Measurements from ENCODE around the gene OR51A4.
"Not testable (repeated sequence)": the region's sequence is repeated elsewhere in the genome, so short reads cannot be mapped to it uniquely, and the experiment has no call there.

The OR51A4 gene

GRCh38 chr11:4955613-4956012 is 8.2 kb upstream of the OR51A4 start, which contains the start of gene OR51A2:
TSS of gene OR51A2 (minus strand) at chr11:4955713. CDS start at chr11:4955713, 0 bp downstream.
- not testable (repeated sequence) for H3K4me1 ChIP-seq (ENCODE audit: control insufficient read depth in 1 of 2, insufficient read depth in 2 of 2, low read length in 2 of 2); H3K36me3 ChIP-seq (ENCODE audit: control insufficient read depth in 1 of 2, insufficient read depth in 2 of 2, low read length in 2 of 2); H3K9me3 ChIP-seq (ENCODE audit: control insufficient read depth in 1 of 2, low read length in 2 of 2); H3K27me3 ChIP-seq (ENCODE audit: control insufficient read depth in 1 of 2, insufficient read depth in 2 of 2, low read length in 2 of 2); H3K4me3 ChIP-seq (ENCODE audit: low read depth in 1 of 2, low read length in 2 of 2); H3K9ac ChIP-seq (ENCODE audit: low read depth in 1 of 2, low read length in 2 of 2); H3K27ac ChIP-seq (ENCODE audit: low read depth, low read length)

- Histone ChIP-seq H3K4me3 (ENCODE audit: low read depth in 1 of 2, low read length in 2 of 2) (no peak overlapping the region), H3K27me3 (ENCODE audit: control insufficient read depth in 1 of 2, insufficient read depth in 2 of 2, low read length in 2 of 2) (no peaks in the 10 kb centered on the region), H3K36me3 (ENCODE audit: control insufficient read depth in 1 of 2, insufficient read depth in 2 of 2, low read length in 2 of 2) (no peaks in the 10 kb centered on the region), H3K9ac (ENCODE audit: low read depth in 1 of 2, low read length in 2 of 2) (no peak overlapping the region), H3K27ac (ENCODE audit: low read depth, low read length) (no peak overlapping the region), H3K4me1 (ENCODE audit: control insufficient read depth in 1 of 2, insufficient read depth in 2 of 2, low read length in 2 of 2) (no peaks in the 10 kb centered on the region), H3K9me3 (ENCODE audit: control insufficient read depth in 1 of 2, low read length in 2 of 2) (no peaks in the 10 kb centered on the region)
These were observed 10.7 kb downstream of the OR51A4 start for GRCh38 chr11:4936745-4937144.

- H3K4me1 ChIP-seq (ENCODE audit: control insufficient read depth in 1 of 2, insufficient read depth in 2 of 2, low read length in 2 of 2): no peaks in the 10 kb centered on the region
- H3K4me3 ChIP-seq (ENCODE audit: low read depth in 1 of 2, low read length in 2 of 2): no peak overlapping the region
- no peaks in the 10 kb centered on the region for H3K36me3 ChIP-seq (ENCODE audit: control insufficient read depth in 1 of 2, insufficient read depth in 2 of 2, low read length in 2 of 2)
- H3K9ac ChIP-seq (ENCODE audit: low read depth in 1 of 2, low read length in 2 of 2): no peak overlapping the region
- H3K27me3 ChIP-seq (ENCODE audit: control insufficient read depth in 1 of 2, insufficient read depth in 2 of 2, low read length in 2 of 2): no peaks in the 10 kb centered on the region
- no peak overlapping the region for H3K27ac ChIP-seq (ENCODE audit: low read depth, low read length)
- H3K9me3 ChIP-seq (ENCODE audit: control insufficient read depth in 1 of 2, low read length in 2 of 2): no peaks in the 10 kb centered on the region
These were observed 14.7 kb downstream of the OR51A4 start for GRCh38 chr11:4932751-4933150.

- no peaks in the 10 kb centered on the region for H3K9me3 ChIP-seq (ENCODE audit: control insufficient read depth in 1 of 2, low read length in 2 of 2)
- no peaks in the 10 kb centered on the region for H3K36me3 ChIP-seq (ENCODE audit: control insufficient read depth in 1 of 2, insufficient read depth in 2 of 2, low read length in 2 of 2)
- H3K9ac ChIP-seq (ENCODE audit: low read depth in 1 of 2, low read length in 2 of 2): no peak overlapping the region
- H3K4me3 ChIP-seq (ENCODE audit: low read depth in 1 of 2, low read length in 2 of 2): no peak overlapping the region
- no peak overlapping the region for H3K27ac ChIP-seq (ENCODE audit: low read depth, low read length)
- no peaks in the 10 kb centered on the region for H3K27me3 ChIP-seq (ENCODE audit: control insufficient read depth in 1 of 2, insufficient read depth in 2 of 2, low read length in 2 of 2)
- no peaks in the 10 kb centered on the region for H3K4me1 ChIP-seq (ENCODE audit: control insufficient read depth in 1 of 2, insufficient read depth in 2 of 2, low read length in 2 of 2)
These were observed 20.8 kb downstream of the OR51A4 start for GRCh38 chr11:4926608-4927007.

GRCh38 chr11:4924239-4924638 is 23.2 kb downstream of the OR51A4 start, which contains the start of gene OR51G1:
TSS of gene OR51G1 (minus strand) at chr11:4924339. CDS start at chr11:4924339, 0 bp downstream.
- Histone ChIP-seq H3K4me1 (ENCODE audit: control insufficient read depth in 1 of 2, insufficient read depth in 2 of 2, low read length in 2 of 2) (no peaks in the 10 kb centered on the region), H3K27me3 (ENCODE audit: control insufficient read depth in 1 of 2, insufficient read depth in 2 of 2, low read length in 2 of 2) (no peaks in the 10 kb centered on the region), H3K9ac (ENCODE audit: low read depth in 1 of 2, low read length in 2 of 2) (no peak within 1 kb of the TSS), H3K9me3 (ENCODE audit: control insufficient read depth in 1 of 2, low read length in 2 of 2) (no peaks in the 10 kb centered on the region), H3K36me3 (ENCODE audit: control insufficient read depth in 1 of 2, insufficient read depth in 2 of 2, low read length in 2 of 2) (no peaks in the 10 kb centered on the region), H3K27ac (ENCODE audit: low read depth, low read length) (no peak within 1 kb of the TSS), H3K4me3 (ENCODE audit: low read depth in 1 of 2, low read length in 2 of 2) (no peak within 1 kb of the TSS)

GRCh38 chr11:4922304-4922703 is 25.1 kb downstream of the OR51A4 start:
- H3K36me3 ChIP-seq (ENCODE audit: control insufficient read depth in 1 of 2, insufficient read depth in 2 of 2, low read length in 2 of 2): no peaks in the 10 kb centered on the region
- no peaks in the 10 kb centered on the region for H3K9me3 ChIP-seq (ENCODE audit: control insufficient read depth in 1 of 2, low read length in 2 of 2)
- H3K27me3 ChIP-seq (ENCODE audit: control insufficient read depth in 1 of 2, insufficient read depth in 2 of 2, low read length in 2 of 2): no peaks in the 10 kb centered on the region
- H3K4me1 ChIP-seq (ENCODE audit: control insufficient read depth in 1 of 2, insufficient read depth in 2 of 2, low read length in 2 of 2): no peaks in the 10 kb centered on the region
- no peak overlapping the region for H3K4me3 ChIP-seq (ENCODE audit: low read depth in 1 of 2, low read length in 2 of 2)
- H3K9ac ChIP-seq (ENCODE audit: low read depth in 1 of 2, low read length in 2 of 2): no peak overlapping the region
- no peak overlapping the region for H3K27ac ChIP-seq (ENCODE audit: low read depth, low read length)

GRCh38 chr11:4921796-4922195 is 25.6 kb downstream of the OR51A4 start:
- Histone ChIP-seq H3K36me3 (ENCODE audit: control insufficient read depth in 1 of 2, insufficient read depth in 2 of 2, low read length in 2 of 2) (no peaks in the 10 kb centered on the region), H3K4me1 (ENCODE audit: control insufficient read depth in 1 of 2, insufficient read depth in 2 of 2, low read length in 2 of 2) (no peaks in the 10 kb centered on the region), H3K27ac (ENCODE audit: low read depth, low read length) (no peak overlapping the region), H3K9me3 (ENCODE audit: control insufficient read depth in 1 of 2, low read length in 2 of 2) (no peaks in the 10 kb centered on the region), H3K27me3 (ENCODE audit: control insufficient read depth in 1 of 2, insufficient read depth in 2 of 2, low read length in 2 of 2) (no peaks in the 10 kb centered on the region), H3K4me3 (ENCODE audit: low read depth in 1 of 2, low read length in 2 of 2) (no peak overlapping the region), H3K9ac (ENCODE audit: low read depth in 1 of 2, low read length in 2 of 2) (no peak overlapping the region)

- no peak within 1 kb of the TSS for H3K27ac ChIP-seq (ENCODE audit: low read depth, low read length)
- no peak within 1 kb of the TSS for H3K9ac ChIP-seq (ENCODE audit: low read depth in 1 of 2, low read length in 2 of 2)
- H3K36me3 ChIP-seq (ENCODE audit: control insufficient read depth in 1 of 2, insufficient read depth in 2 of 2, low read length in 2 of 2): no peaks in the 10 kb centered on the region
- H3K4me3 ChIP-seq (ENCODE audit: low read depth in 1 of 2, low read length in 2 of 2): no peak within 1 kb of the TSS
- H3K9me3 ChIP-seq (ENCODE audit: control insufficient read depth in 1 of 2, low read length in 2 of 2): no peaks in the 10 kb centered on the region
- H3K27me3 ChIP-seq (ENCODE audit: control insufficient read depth in 1 of 2, insufficient read depth in 2 of 2, low read length in 2 of 2): no peaks in the 10 kb centered on the region
- no peaks in the 10 kb centered on the region for H3K4me1 ChIP-seq (ENCODE audit: control insufficient read depth in 1 of 2, insufficient read depth in 2 of 2, low read length in 2 of 2)
These were observed 28.2 kb downstream of the OR51A4 start, which contains the start of gene OR51G2 for GRCh38 chr11:4919250-4919649. TSS of gene OR51G2 (minus strand) at chr11:4919350. CDS start at chr11:4915663, 3,687 bp downstream.

- no peaks in the 10 kb centered on the region for H3K4me1 ChIP-seq (ENCODE audit: control insufficient read depth in 1 of 2, insufficient read depth in 2 of 2, low read length in 2 of 2)
- no peaks in the 10 kb centered on the region for H3K9me3 ChIP-seq (ENCODE audit: control insufficient read depth in 1 of 2, low read length in 2 of 2)
- no peak overlapping the region for H3K27ac ChIP-seq (ENCODE audit: low read depth, low read length)
- H3K4me3 ChIP-seq (ENCODE audit: low read depth in 1 of 2, low read length in 2 of 2): no peak overlapping the region
- no peaks in the 10 kb centered on the region for H3K36me3 ChIP-seq (ENCODE audit: control insufficient read depth in 1 of 2, insufficient read depth in 2 of 2, low read length in 2 of 2)
- H3K27me3 ChIP-seq (ENCODE audit: control insufficient read depth in 1 of 2, insufficient read depth in 2 of 2, low read length in 2 of 2): no peaks in the 10 kb centered on the region
- H3K9ac ChIP-seq (ENCODE audit: low read depth in 1 of 2, low read length in 2 of 2): no peak overlapping the region
These were observed 30.8 kb downstream of the OR51A4 start for GRCh38 chr11:4916581-4916980.

GRCh38 chr11:4903484-4903883 is 43.9 kb downstream of the OR51A4 start, which contains the start of gene OR51A7:
TSS of gene OR51A7 (plus strand) at chr11:4903783. CDS start at chr11:4907370, 3,587 bp downstream.
- Histone ChIP-seq H3K4me1 (ENCODE audit: control insufficient read depth in 1 of 2, insufficient read depth in 2 of 2, low read length in 2 of 2) (no peaks in the 10 kb centered on the region), H3K36me3 (ENCODE audit: control insufficient read depth in 1 of 2, insufficient read depth in 2 of 2, low read length in 2 of 2) (no peaks in the 10 kb centered on the region), H3K4me3 (ENCODE audit: low read depth in 1 of 2, low read length in 2 of 2) (no peak within 1 kb of the TSS), H3K27ac (ENCODE audit: low read depth, low read length) (no peak within 1 kb of the TSS), H3K9ac (ENCODE audit: low read depth in 1 of 2, low read length in 2 of 2) (no peak within 1 kb of the TSS), H3K9me3 (ENCODE audit: control insufficient read depth in 1 of 2, low read length in 2 of 2) (no peaks in the 10 kb centered on the region), H3K27me3 (ENCODE audit: control insufficient read depth in 1 of 2, insufficient read depth in 2 of 2, low read length in 2 of 2) (no peaks in the 10 kb centered on the region)

All from duodenal mucosa (tissue), 2 donors.